NCI-H2196 treated with DMSO at 0.1 percent for 48 hours (cell line): ENCODE results near the gene PRR23B.

Experiments used
- DNase-seq: peaks from one replicate; lab custom pipeline; 2025; ENCODE audit not compliant: unreplicated experiment; lab: John Stamatoyannopoulos, UW

PRR23B gene

DNA sequence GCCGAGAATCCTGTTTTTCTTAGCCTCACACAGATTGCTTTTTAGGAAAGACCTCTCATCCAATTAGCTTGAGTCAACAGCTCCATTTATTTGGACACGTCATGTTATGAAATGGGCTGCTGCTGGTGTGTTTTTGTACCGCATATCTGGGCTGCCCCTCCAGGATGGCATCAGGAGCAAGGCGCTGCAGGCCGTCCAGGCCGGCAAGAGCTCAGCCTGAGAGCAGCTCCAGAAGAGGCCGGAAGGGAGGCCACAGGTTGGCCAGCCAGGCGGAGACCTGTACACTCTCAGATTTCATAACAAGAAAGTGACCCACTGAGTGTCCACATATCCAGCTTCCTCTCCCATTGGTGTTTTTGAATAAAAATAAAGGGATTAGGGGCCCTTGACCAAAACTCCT lies 45.4 kb downstream of the PRR23B start:
- DNase-seq = no peak

DNA sequence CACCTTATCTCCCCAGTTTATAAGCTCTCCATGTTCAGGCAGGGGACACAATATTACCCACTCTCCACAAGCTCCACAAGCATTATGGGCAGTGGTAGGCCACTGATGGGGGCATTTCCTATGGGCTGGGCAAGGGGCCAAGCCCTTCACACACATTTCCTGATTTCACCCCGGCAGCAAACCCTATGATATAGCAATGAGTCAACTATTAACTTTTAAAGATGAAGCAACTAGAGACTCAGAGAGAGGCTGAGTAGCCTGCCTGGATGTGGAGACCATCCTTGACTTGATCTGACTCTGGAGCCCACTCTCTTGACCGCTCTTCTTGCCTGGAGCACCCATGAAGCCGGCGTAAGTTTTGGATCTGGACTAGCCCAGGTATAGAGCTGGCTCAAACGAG lies 46.3 kb downstream of the PRR23B start:
- DNase-seq = no peak

DNA sequence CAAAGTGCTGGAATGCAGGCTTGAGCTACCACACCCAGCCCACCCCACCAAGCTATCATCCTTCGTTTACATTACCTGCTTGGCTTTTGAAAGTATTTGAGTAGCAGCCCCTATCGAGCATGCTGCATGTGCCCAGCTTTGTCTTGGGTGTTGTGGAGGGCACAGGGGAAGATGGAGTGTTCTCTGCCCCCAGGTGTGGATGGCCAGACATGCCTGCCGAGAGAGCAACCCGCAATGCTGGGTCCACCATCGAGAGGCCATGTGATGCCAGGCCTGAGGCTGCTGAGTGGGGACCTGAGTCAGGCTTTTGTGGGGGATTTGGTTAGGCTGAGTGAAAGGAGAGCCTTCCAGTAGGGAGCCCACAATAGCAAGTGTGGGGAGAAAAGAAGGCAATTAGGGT lies 47.8 kb downstream of the PRR23B start:
- DNase-seq = no peak

DNA sequence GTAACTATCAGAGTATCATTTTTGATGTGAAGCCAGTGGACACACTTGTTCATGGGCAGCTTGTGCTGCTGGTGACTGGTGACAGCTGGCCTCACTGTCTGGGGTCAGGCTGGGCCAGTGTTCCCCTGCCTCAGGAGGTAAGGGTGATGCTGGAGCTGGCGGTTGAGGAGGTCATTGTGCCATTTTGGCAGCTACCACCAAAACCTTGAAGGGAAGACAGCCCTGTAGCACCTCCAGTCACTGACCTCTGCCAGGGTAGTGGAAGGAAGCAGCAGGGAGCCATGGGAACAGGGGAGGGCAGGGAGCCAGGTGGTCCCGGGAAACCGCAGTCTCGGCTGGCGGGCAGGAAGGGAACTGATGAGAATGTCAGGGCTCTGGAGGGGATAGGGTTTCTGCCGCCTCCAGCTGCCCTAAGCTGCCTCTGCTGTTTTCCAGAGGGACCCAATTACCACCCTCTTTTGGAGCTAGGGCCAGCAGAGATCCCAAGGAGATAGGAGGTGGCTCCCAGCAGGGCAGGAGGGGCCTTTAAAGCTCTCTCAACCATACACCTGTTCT lies 48.9 kb downstream of the PRR23B start:
- no peak for DNase-seq
